Measurements from ENCODE around the gene KCNA1. TPM values are rescaled to one million over a fixed set of nuclear protein-coding genes. Genes with fewer than 3 reads are reported as not detected.

Gene KCNA1
- total RNA-seq, 1 donor from 2014 or later: 0.27 TPM

- no peaks in the 10 kb centered on the region for H3K4me1 ChIP-seq (ENCODE audit: insufficient read depth, low read length)
- Mint-ChIP-seq H3K27ac (ENCODE audit: unreplicated experiment) (no peak overlapping the region), H3K27me3 (ENCODE audit: low read depth, unreplicated experiment) (peaks cover 18% of the 10 kb centered on the region), H3K4me1 (ENCODE audit: low read depth, unreplicated experiment) (no peaks in the 10 kb centered on the region), H3K9me3 (ENCODE audit: unreplicated experiment) (no peaks in the 10 kb centered on the region), H3K4me3 (ENCODE audit: unreplicated experiment) (no peak overlapping the region), H3K36me3 (ENCODE audit: low read depth, unreplicated experiment) (no peaks in the 10 kb centered on the region)
- no peaks in the 10 kb centered on the region for H3K27me3 ChIP-seq (ENCODE audit: insufficient read depth, low read length)
- H3K79me2 ChIP-seq (ENCODE audit: insufficient read depth, low read length): no peaks in the 10 kb centered on the region
- H3K9ac ChIP-seq (ENCODE audit: low read length): no peak overlapping the region
- no peak for DNase-seq (ENCODE audit: low read depth)
- TF ChIP-seq EZH2 (IDR thresholded peaks at IDR 0.05; ENCODE audit: insufficient read depth, low read length) (no peak), CTCF (IDR thresholded peaks at IDR 0.05; ENCODE audit: insufficient read depth, low read depth, low read length) (no peak)
- no peak overlapping the region for H3K27ac ChIP-seq (ENCODE audit: low read depth, low read length)
- no peaks in the 10 kb centered on the region for H3K36me3 ChIP-seq (ENCODE audit: insufficient read depth, low read length)
- H4K20me1 ChIP-seq (ENCODE audit: insufficient read depth, low read length): no peaks in the 10 kb centered on the region
- FAIRE-seq: no peak
- no peak overlapping the region for H2AFZ ChIP-seq (ENCODE audit: low read depth, low read length)
- H3K4me2 ChIP-seq (ENCODE audit: low read length): no peak overlapping the region
- no peak overlapping the region for H3K4me3 ChIP-seq (ENCODE audit: insufficient read depth, low read depth, low read length)
- no peaks in the 10 kb centered on the region for H3K9me3 ChIP-seq (ENCODE audit: insufficient read depth, low read depth, low read length)
Measured at GRCh38 chr12:4938900-4939299, 29.2 kb downstream of the KCNA1 start.

GRCh38 chr12:4939418-4940023 lies 29.8 kb downstream of the KCNA1 start:
- H3K27ac Mint-ChIP-seq (ENCODE audit: unreplicated experiment): no peak overlapping the region
- H3K4me1 ChIP-seq (ENCODE audit: insufficient read depth, low read length): no peaks in the 10 kb centered on the region
- no peak overlapping the region for H3K4me2 ChIP-seq (ENCODE audit: low read length)
- no peaks in the 10 kb centered on the region for H3K36me3 Mint-ChIP-seq (ENCODE audit: low read depth, unreplicated experiment)
- no peaks in the 10 kb centered on the region for H3K27me3 ChIP-seq (ENCODE audit: insufficient read depth, low read length)
- no peak overlapping the region for H3K9ac ChIP-seq (ENCODE audit: low read length)
- no peaks in the 10 kb centered on the region for H3K4me1 Mint-ChIP-seq (ENCODE audit: low read depth, unreplicated experiment)
- no peaks in the 10 kb centered on the region for H3K9me3 ChIP-seq (ENCODE audit: insufficient read depth, low read depth, low read length)
- TF ChIP-seq CTCF (IDR thresholded peaks at IDR 0.05; ENCODE audit: insufficient read depth, low read depth, low read length) (no peak), EZH2 (IDR thresholded peaks at IDR 0.05; ENCODE audit: insufficient read depth, low read length) (no peak)
- H2AFZ ChIP-seq (ENCODE audit: low read depth, low read length): no peak overlapping the region
- DNase-seq (ENCODE audit: low read depth): no peak
- no peak overlapping the region for H3K4me3 Mint-ChIP-seq (ENCODE audit: unreplicated experiment)
- no peaks in the 10 kb centered on the region for H3K36me3 ChIP-seq (ENCODE audit: insufficient read depth, low read length)
- no peak for FAIRE-seq
- H3K79me2 ChIP-seq (ENCODE audit: insufficient read depth, low read length): no peaks in the 10 kb centered on the region
- H3K27me3 Mint-ChIP-seq (ENCODE audit: low read depth, unreplicated experiment): peaks cover 23% of the 10 kb centered on the region
- no peak overlapping the region for H3K27ac ChIP-seq (ENCODE audit: low read depth, low read length)
- H3K9me3 Mint-ChIP-seq (ENCODE audit: unreplicated experiment): no peaks in the 10 kb centered on the region
- no peak overlapping the region for H3K4me3 ChIP-seq (ENCODE audit: insufficient read depth, low read depth, low read length)
- H4K20me1 ChIP-seq (ENCODE audit: insufficient read depth, low read length): no peaks in the 10 kb centered on the region
